ENCODE measurements around the gene SLC15A1. TPM values are rescaled to one million over a fixed set of nuclear protein-coding genes. Genes with fewer than 3 reads are reported as not detected.

SLC15A1 gene
- total and polyA plus RNA-seq, 2 experiments from 2014 or later = 7.5 to 18.7 TPM

DNA sequence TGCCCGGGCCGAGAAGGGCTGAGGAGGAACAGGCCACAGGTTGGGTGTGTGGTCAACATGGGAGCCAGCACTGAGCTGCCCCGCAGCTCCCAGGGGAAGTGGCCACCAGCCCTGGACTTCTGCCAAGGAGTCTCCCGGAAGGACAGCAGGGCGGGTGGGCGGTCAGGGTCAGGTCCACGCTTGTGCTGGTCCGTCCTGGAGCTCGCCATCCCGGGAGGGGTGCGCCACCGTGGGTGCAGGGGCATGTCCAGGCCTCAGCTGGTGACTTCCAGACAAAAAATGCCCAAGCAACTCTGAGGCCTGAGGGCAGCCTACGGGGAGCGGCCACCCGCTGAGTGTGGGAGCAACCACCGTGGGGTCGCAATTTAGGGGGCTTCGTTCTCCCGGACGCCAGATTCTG is 21.4 kb upstream of the SLC15A1 start:
- H3K4me1 ChIP-seq (ENCODE audit: insufficient read depth) = peaks cover 8% of the 10 kb centered on the region
- no peaks in the 10 kb centered on the region for H3K27me3 ChIP-seq
- no peaks in the 10 kb centered on the region for H3K79me2 ChIP-seq
- TF ChIP-seq EZH2 (IDR thresholded peaks at IDR 0.05; ENCODE audit: borderline replicate concordance) = no peak
- TF ChIP-seq, protein P1, sequence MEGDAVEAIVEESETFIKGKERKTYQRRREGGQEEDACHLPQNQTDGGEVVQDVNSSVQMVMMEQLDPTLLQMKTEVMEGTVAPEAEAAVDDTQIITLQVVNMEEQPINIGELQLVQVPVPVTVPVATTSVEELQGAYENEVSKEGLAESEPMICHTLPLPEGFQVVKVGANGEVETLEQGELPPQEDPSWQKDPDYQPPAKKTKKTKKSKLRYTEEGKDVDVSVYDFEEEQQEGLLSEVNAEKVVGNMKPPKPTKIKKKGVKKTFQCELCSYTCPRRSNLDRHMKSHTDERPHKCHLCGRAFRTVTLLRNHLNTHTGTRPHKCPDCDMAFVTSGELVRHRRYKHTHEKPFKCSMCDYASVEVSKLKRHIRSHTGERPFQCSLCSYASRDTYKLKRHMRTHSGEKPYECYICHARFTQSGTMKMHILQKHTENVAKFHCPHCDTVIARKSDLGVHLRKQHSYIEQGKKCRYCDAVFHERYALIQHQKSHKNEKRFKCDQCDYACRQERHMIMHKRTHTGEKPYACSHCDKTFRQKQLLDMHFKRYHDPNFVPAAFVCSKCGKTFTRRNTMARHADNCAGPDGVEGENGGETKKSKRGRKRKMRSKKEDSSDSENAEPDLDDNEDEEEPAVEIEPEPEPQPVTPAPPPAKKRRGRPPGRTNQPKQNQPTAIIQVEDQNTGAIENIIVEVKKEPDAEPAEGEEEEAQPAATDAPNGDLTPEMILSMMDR (IDR thresholded peaks at IDR 0.05; ENCODE audit: poor library complexity) = no peak
- no peak for TF ChIP-seq EZH2phosphoT487 (IDR thresholded peaks at IDR 0.05; ENCODE audit: low read depth, severe bottlenecking, unreplicated experiment)
- H3K4me2 ChIP-seq = no peak overlapping the region
- no peaks in the 10 kb centered on the region for H3K9me2 ChIP-seq (replicated peaks; ENCODE audit: insufficient read depth)
- no peak overlapping the region for H3K27ac ChIP-seq
- H3K4me3 ChIP-seq = no peak overlapping the region
- no peaks in the 10 kb centered on the region for H3K9me3 ChIP-seq (ENCODE audit: low read depth)
- 95% methylated on average over 11 of the region's 20 CpGs for WGBS (ENCODE audit: low lambda C conversion rate, missing lambda C conversion rate)
- DNase-seq (ENCODE audit: low spot score) = no peak
- no peaks in the 10 kb centered on the region for H4K20me1 ChIP-seq (ENCODE audit: insufficient read depth, poor library complexity, severe bottlenecking)
- H3K36me3 ChIP-seq (replicated peaks; ENCODE audit: insufficient read depth, low read depth) = no peaks in the 10 kb centered on the region
- no peak overlapping the region for H2AFZ ChIP-seq

- Histone ChIP-seq H3K4me3 (no peak overlapping the region), H3K4me2 (no peak overlapping the region), H3K79me2 (no peaks in the 10 kb centered on the region), H3K27ac (peak overlapping the region; percentile 27), H2AFZ (no peak overlapping the region), H3K9me2 (replicated peaks; ENCODE audit: insufficient read depth) (no peaks in the 10 kb centered on the region), H3K27me3 (no peaks in the 10 kb centered on the region), H4K20me1 (ENCODE audit: insufficient read depth, poor library complexity, severe bottlenecking) (no peaks in the 10 kb centered on the region), H3K4me1 (ENCODE audit: insufficient read depth) (peaks cover 8% of the 10 kb centered on the region), H3K9me3 (ENCODE audit: low read depth) (no peaks in the 10 kb centered on the region), H3K36me3 (replicated peaks; ENCODE audit: insufficient read depth, low read depth) (no peaks in the 10 kb centered on the region)
- WGBS (ENCODE audit: low lambda C conversion rate, missing lambda C conversion rate) = 83% methylated on average over 12 of the region's 12 CpGs
- DNase-seq (ENCODE audit: low spot score) = no peak
- TF ChIP-seq, protein P1 (IDR thresholded peaks at IDR 0.05; ENCODE audit: poor library complexity) = no peak
- TF ChIP-seq EZH2 (IDR thresholded peaks at IDR 0.05; ENCODE audit: borderline replicate concordance) (no peak), EZH2phosphoT487 (IDR thresholded peaks at IDR 0.05; ENCODE audit: low read depth, severe bottlenecking, unreplicated experiment) (no peak)
Observed at GRCh38 chr13:98772794-98773452, 20.5 kb upstream of the SLC15A1 start.

- no peaks in the 10 kb centered on the region for H3K79me2 ChIP-seq
- peak overlapping the region; percentile 27 for H3K27ac ChIP-seq
- TF ChIP-seq, protein P1 (IDR thresholded peaks at IDR 0.05; ENCODE audit: poor library complexity) = no peak
- TF ChIP-seq EZH2 (IDR thresholded peaks at IDR 0.05; ENCODE audit: borderline replicate concordance) = no peak
- TF ChIP-seq EZH2phosphoT487 (IDR thresholded peaks at IDR 0.05; ENCODE audit: low read depth, severe bottlenecking, unreplicated experiment) = no peak
- no peak for DNase-seq (ENCODE audit: low spot score)
- H3K4me1 ChIP-seq (ENCODE audit: insufficient read depth) = peaks cover 9% of the 10 kb centered on the region
- H3K9me3 ChIP-seq (ENCODE audit: low read depth) = no peaks in the 10 kb centered on the region
- no peaks in the 10 kb centered on the region for H3K27me3 ChIP-seq
- H3K36me3 ChIP-seq (replicated peaks; ENCODE audit: insufficient read depth, low read depth) = no peaks in the 10 kb centered on the region
- H3K4me3 ChIP-seq = no peak overlapping the region
- H4K20me1 ChIP-seq (ENCODE audit: insufficient read depth, poor library complexity, severe bottlenecking) = no peaks in the 10 kb centered on the region
- no peaks in the 10 kb centered on the region for H3K9me2 ChIP-seq (replicated peaks; ENCODE audit: insufficient read depth)
- 83% methylated on average over 16 of the region's 16 CpGs for WGBS (ENCODE audit: low lambda C conversion rate, missing lambda C conversion rate)
- H2AFZ ChIP-seq = no peak overlapping the region
- H3K4me2 ChIP-seq = no peak overlapping the region
Observed at GRCh38 chr13:98771838-98772611, 19.6 kb upstream of the SLC15A1 start.

All from hepatocyte (in vitro differentiated cells).